ENCODE data around the gene MPZL1. TPM values are rescaled to one million over a fixed set of nuclear protein-coding genes. Genes with fewer than 3 reads are reported as not detected.

The MPZL1 gene
- total RNA-seq, 2 experiments from 2014 or later = 1.2 to 1.5 TPM

GRCh38 chr1:167707942-167708341 is 13.8 kb upstream of the MPZL1 start:
- no peak overlapping the region for H3K4me3 ChIP-seq (ENCODE audit: low read length)
- ChIA-PET CTCF (interaction anchor here (1.3 to 2.4 kb wide), 2 partner anchors 20 to 108 kb away, joined by 3 to 8 read pairs; no protein-coding TSS in a partner anchor), POLR2A (interaction anchor here (0.5 to 1.0 kb wide), 2 partner anchors 14 to 114 kb away, joined by 3 to 4 read pairs; partner anchors contain the start of gene MPZL1)
- H3K27me3 Mint-ChIP-seq = no peaks in the 10 kb centered on the region
- H3K27ac ChIP-seq (ENCODE audit: low read depth in 1 of 2, low read length in 2 of 2) = no peak overlapping the region
- H3K36me3 ChIP-seq (ENCODE audit: insufficient read depth, low read length) = peaks cover 44% of the 10 kb centered on the region
- H3K4me1 ChIP-seq (ENCODE audit: insufficient read depth, low read length) = peaks cover 8% of the 10 kb centered on the region
- H3K36me3 Mint-ChIP-seq (ENCODE audit: low read depth) = peaks cover 43% of the 10 kb centered on the region
- H3K27ac Mint-ChIP-seq = peak overlapping the region; percentile 70
- H3K4me3 Mint-ChIP-seq = no peak overlapping the region
- ATAC-seq (ENCODE audit: poor library complexity) (no peak), DNase-seq (no peak)
- intact Hi-C loops (cut with DNase I, micrococcal nuclease) = no loop called here
- H3K4me1 Mint-ChIP-seq (ENCODE audit: low read depth) = peaks cover 10% of the 10 kb centered on the region
- TF ChIP-seq CTCF (IDR thresholded peaks at IDR 0.05) = no peak
- H3K9me3 ChIP-seq (ENCODE audit: control insufficient read depth in 1 of 2, insufficient read depth in 1 of 2, low read length in 2 of 2) = no peaks in the 10 kb centered on the region
- H3K9me3 Mint-ChIP-seq = no peaks in the 10 kb centered on the region
- no peaks in the 10 kb centered on the region for H3K27me3 ChIP-seq (ENCODE audit: control insufficient read depth in 1 of 2, insufficient read depth in 2 of 2, low read length in 2 of 2)

- CTCF ChIA-PET = interaction anchor here (0.6 to 2.4 kb wide), 3 partner anchors 21 to 109 kb away, joined by 3 to 8 read pairs (median 3); no protein-coding TSS in a partner anchor
- Mint-ChIP-seq H3K4me3 (no peak overlapping the region), H3K9me3 (no peaks in the 10 kb centered on the region), H3K4me1 (ENCODE audit: low read depth) (peaks cover 20% of the 10 kb centered on the region), H3K27me3 (peaks cover 4% of the 10 kb centered on the region), H3K27ac (peak overlapping the region; percentile 70), H3K36me3 (ENCODE audit: low read depth) (peaks cover 42% of the 10 kb centered on the region)
- DNase-seq = no peak
- no peak for ATAC-seq (ENCODE audit: poor library complexity)
- no peak for TF ChIP-seq CTCF (IDR thresholded peaks at IDR 0.05)
- intact Hi-C loops (cut with DNase I, micrococcal nuclease) = no loop called here
- Histone ChIP-seq H3K9me3 (ENCODE audit: control insufficient read depth in 1 of 2, insufficient read depth in 1 of 2, low read length in 2 of 2) (no peaks in the 10 kb centered on the region), H3K27me3 (ENCODE audit: control insufficient read depth in 1 of 2, insufficient read depth in 2 of 2, low read length in 2 of 2) (no peaks in the 10 kb centered on the region), H3K36me3 (ENCODE audit: insufficient read depth, low read length) (peaks cover 34% of the 10 kb centered on the region), H3K27ac (ENCODE audit: low read depth in 1 of 2, low read length in 2 of 2) (peak overlapping the region; percentile 2 to 5), H3K4me3 (ENCODE audit: low read length) (no peak overlapping the region), H3K4me1 (ENCODE audit: insufficient read depth, low read length) (peaks cover 18% of the 10 kb centered on the region)
- POLR2A ChIA-PET = interaction anchor here (0.5 kb wide), 1 partner anchor 474 kb away, joined by 3 read pairs; no protein-coding TSS in a partner anchor
These were observed 12.8 kb upstream of the MPZL1 start for GRCh38 chr1:167708940-167709389.

GRCh38 chr1:167710836-167711235 is 10.9 kb upstream of the MPZL1 start:
- intact Hi-C loops (cut with DNase I, micrococcal nuclease) = loop anchor here in 1 of 2 experiments (5.0 to 10.0 kb wide), 2 partner anchors 489 to 1654 kb away; partner anchors contain the start of genes BLZF1, NME7 and POU2F1
- Mint-ChIP-seq H3K9me3 (no peaks in the 10 kb centered on the region), H3K4me1 (ENCODE audit: low read depth) (peaks cover 36% of the 10 kb centered on the region), H3K36me3 (ENCODE audit: low read depth) (peaks cover 41% of the 10 kb centered on the region), H3K27me3 (peaks cover 18% of the 10 kb centered on the region), H3K27ac (peak overlapping the region; percentile 45), H3K4me3 (no peak overlapping the region)
- ChIA-PET POLR2A (no interaction called here), CTCF (no interaction called here)
- H3K4me1 ChIP-seq (ENCODE audit: insufficient read depth, low read length) = peaks cover 26% of the 10 kb centered on the region
- H3K9me3 ChIP-seq (ENCODE audit: control insufficient read depth in 1 of 2, insufficient read depth in 1 of 2, low read length in 2 of 2) = no peaks in the 10 kb centered on the region
- peaks cover 15% of the 10 kb centered on the region for H3K36me3 ChIP-seq (ENCODE audit: insufficient read depth, low read length)
- no peaks in the 10 kb centered on the region for H3K27me3 ChIP-seq (ENCODE audit: control insufficient read depth in 1 of 2, insufficient read depth in 2 of 2, low read length in 2 of 2)
- DNase-seq = no peak
- no peak overlapping the region for H3K27ac ChIP-seq (ENCODE audit: low read depth in 1 of 2, low read length in 2 of 2)
- TF ChIP-seq CTCF (IDR thresholded peaks at IDR 0.05) = no peak
- no peak overlapping the region for H3K4me3 ChIP-seq (ENCODE audit: low read length)
- ATAC-seq (ENCODE audit: poor library complexity) = no peak
